ENCODE measurements around the gene COL23A1.

DNA sequence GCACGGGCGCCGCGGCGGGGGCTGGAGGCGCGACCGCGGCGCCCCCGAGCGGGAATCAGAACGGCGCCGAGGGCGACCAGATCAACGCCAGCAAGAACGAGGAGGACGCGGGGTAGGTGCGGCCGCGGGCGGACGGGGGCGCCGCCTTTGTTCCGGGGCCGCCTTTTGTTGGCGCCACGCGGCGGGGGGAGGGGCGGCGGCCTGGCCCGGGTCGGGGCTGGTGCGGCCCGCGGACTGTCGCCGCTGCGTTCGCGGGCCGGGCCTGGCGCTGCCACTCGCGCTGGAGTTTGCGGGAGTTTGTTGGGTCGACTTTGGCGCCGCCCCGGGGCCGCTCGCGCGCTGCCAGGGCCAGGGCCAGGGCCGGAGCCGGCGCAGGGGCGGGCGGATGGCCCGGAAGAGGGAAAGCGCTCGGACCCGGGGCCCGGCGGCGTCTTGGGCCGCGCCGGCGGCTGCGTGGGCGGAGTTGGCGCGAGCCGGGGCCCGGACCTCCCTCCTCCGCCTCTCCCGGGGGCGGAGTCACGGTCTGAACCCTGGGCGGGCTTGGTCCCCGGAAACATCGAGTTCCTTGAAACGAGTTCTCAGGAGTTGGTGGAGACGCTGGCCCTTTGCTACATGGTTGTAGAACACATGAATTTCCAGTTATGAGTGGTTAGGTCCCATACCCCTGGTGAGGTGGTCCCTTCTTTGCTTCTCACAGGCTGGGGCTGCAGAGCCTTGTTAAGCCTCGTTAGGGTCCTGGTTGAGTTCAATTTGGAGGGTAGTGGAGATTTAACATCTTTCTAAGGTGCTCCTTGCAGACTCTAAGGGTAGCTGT lies 385.1 kb downstream of the COL23A1 start:
- TF ChIP-seq EZH2 (IDR thresholded peaks at IDR 0.05; ENCODE audit: low read depth, unreplicated experiment) (no peak), POLR2AphosphoS5 (IDR thresholded peaks at IDR 0.05; ENCODE audit: low read depth) (no peak; the same call in 1 of the 2 replicates), EZH2phosphoT487 (IDR thresholded peaks at IDR 0.05; ENCODE audit: unreplicated experiment) (no peak), JUNB (IDR thresholded peaks at IDR 0.05; ENCODE audit: unreplicated experiment) (no peak), ZNF331 (CRISPR knock-in tag; IDR thresholded peaks at IDR 0.05; ENCODE audit: low read depth) (no peak), CREB1 (CRISPR knock-in tag; IDR thresholded peaks at IDR 0.05; ENCODE audit: low read depth) (no peak)
- TF ChIP-seq, protein P1, sequence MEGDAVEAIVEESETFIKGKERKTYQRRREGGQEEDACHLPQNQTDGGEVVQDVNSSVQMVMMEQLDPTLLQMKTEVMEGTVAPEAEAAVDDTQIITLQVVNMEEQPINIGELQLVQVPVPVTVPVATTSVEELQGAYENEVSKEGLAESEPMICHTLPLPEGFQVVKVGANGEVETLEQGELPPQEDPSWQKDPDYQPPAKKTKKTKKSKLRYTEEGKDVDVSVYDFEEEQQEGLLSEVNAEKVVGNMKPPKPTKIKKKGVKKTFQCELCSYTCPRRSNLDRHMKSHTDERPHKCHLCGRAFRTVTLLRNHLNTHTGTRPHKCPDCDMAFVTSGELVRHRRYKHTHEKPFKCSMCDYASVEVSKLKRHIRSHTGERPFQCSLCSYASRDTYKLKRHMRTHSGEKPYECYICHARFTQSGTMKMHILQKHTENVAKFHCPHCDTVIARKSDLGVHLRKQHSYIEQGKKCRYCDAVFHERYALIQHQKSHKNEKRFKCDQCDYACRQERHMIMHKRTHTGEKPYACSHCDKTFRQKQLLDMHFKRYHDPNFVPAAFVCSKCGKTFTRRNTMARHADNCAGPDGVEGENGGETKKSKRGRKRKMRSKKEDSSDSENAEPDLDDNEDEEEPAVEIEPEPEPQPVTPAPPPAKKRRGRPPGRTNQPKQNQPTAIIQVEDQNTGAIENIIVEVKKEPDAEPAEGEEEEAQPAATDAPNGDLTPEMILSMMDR (conservative IDR thresholded peaks at IDR 0.05; ENCODE audit: low read depth in 2 of 2): no peak
- TF ChIP-seq, protein P2, sequence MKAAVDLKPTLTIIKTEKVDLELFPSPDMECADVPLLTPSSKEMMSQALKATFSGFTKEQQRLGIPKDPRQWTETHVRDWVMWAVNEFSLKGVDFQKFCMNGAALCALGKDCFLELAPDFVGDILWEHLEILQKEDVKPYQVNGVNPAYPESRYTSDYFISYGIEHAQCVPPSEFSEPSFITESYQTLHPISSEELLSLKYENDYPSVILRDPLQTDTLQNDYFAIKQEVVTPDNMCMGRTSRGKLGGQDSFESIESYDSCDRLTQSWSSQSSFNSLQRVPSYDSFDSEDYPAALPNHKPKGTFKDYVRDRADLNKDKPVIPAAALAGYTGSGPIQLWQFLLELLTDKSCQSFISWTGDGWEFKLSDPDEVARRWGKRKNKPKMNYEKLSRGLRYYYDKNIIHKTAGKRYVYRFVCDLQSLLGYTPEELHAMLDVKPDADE (IDR thresholded peaks at IDR 0.05): no peak
- TF ChIP-seq, protein P3, sequence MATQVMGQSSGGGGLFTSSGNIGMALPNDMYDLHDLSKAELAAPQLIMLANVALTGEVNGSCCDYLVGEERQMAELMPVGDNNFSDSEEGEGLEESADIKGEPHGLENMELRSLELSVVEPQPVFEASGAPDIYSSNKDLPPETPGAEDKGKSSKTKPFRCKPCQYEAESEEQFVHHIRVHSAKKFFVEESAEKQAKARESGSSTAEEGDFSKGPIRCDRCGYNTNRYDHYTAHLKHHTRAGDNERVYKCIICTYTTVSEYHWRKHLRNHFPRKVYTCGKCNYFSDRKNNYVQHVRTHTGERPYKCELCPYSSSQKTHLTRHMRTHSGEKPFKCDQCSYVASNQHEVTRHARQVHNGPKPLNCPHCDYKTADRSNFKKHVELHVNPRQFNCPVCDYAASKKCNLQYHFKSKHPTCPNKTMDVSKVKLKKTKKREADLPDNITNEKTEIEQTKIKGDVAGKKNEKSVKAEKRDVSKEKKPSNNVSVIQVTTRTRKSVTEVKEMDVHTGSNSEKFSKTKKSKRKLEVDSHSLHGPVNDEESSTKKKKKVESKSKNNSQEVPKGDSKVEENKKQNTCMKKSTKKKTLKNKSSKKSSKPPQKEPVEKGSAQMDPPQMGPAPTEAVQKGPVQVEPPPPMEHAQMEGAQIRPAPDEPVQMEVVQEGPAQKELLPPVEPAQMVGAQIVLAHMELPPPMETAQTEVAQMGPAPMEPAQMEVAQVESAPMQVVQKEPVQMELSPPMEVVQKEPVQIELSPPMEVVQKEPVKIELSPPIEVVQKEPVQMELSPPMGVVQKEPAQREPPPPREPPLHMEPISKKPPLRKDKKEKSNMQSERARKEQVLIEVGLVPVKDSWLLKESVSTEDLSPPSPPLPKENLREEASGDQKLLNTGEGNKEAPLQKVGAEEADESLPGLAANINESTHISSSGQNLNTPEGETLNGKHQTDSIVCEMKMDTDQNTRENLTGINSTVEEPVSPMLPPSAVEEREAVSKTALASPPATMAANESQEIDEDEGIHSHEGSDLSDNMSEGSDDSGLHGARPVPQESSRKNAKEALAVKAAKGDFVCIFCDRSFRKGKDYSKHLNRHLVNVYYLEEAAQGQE (IDR thresholded peaks at IDR 0.05; ENCODE audit: unreplicated experiment): no peak

Data from GM23338 (cell line).